Putamen (tissue), 1 donor: ENCODE measurements around the gene MORF4L1.
"Not testable (repeated sequence)": the region's sequence is repeated elsewhere in the genome, so short reads cannot be mapped to it uniquely, and the experiment has no call there.

Experiments
- DNase-seq: peaks from one replicate; pipeline ENCODE4 v3.0.0-alpha.2; 2016; ENCODE audit warnings: low spot score

The MORF4L1 gene

GRCh38 chr15:78859971-78860719, 12.5 kb upstream of the MORF4L1 start:
- DNase-seq: peak; percentile 67

GRCh38 chr15:78865585-78865984, 7.1 kb upstream of the MORF4L1 start:
- DNase-seq: not testable (repeated sequence)

GRCh38 chr15:78866031-78866430, 6.7 kb upstream of the MORF4L1 start:
- DNase-seq: not testable (repeated sequence)

GRCh38 chr15:78866803-78867202, 5.9 kb upstream of the MORF4L1 start:
- DNase-seq: no peak

GRCh38 chr15:78868366-78868765, 4.3 kb upstream of the MORF4L1 start:
- DNase-seq: no peak

GRCh38 chr15:78871483-78872127, 1.1 kb upstream of the MORF4L1 start:
- not testable (repeated sequence) for DNase-seq

GRCh38 chr15:78872972-78873792, 492 bp downstream of the MORF4L1 start:
- DNase-seq: peak; percentile 83

GRCh38 chr15:78873793-78874765, 1.4 kb downstream of the MORF4L1 start:
- no peak for DNase-seq

- DNase-seq: no peak
These were observed 2.6 kb downstream of the MORF4L1 start for GRCh38 chr15:78875107-78875914.

GRCh38 chr15:78876954-78877353, 4.3 kb downstream of the MORF4L1 start:
- not testable (repeated sequence) for DNase-seq

- no peak for DNase-seq
These were observed 5.7 kb downstream of the MORF4L1 start for GRCh38 chr15:78878356-78878755.

GRCh38 chr15:78879517-78880241, 7.0 kb downstream of the MORF4L1 start:
- DNase-seq: no peak

GRCh38 chr15:78880242-78880533, 7.5 kb downstream of the MORF4L1 start:
- no peak for DNase-seq

GRCh38 chr15:78880813-78881212, 8.1 kb downstream of the MORF4L1 start:
- no peak for DNase-seq

- no peak for DNase-seq
These were observed 9.0 kb downstream of the MORF4L1 start for GRCh38 chr15:78881681-78882080.

- DNase-seq: no peak
These were observed 16.3 kb downstream of the MORF4L1 start for GRCh38 chr15:78889000-78889399.

GRCh38 chr15:78893538-78893937, 20.8 kb downstream of the MORF4L1 start:
- no peak for DNase-seq

GRCh38 chr15:78895471-78895870, 22.8 kb downstream of the MORF4L1 start:
- DNase-seq: no peak

- DNase-seq: no peak
These were observed 25.9 kb downstream of the MORF4L1 start for GRCh38 chr15:78898540-78898939.
